G401 (cell line): ENCODE measurements around the gene SYNGR3. TPM values are rescaled to one million over a fixed set of nuclear protein-coding genes. Genes with fewer than 3 reads are reported as not detected.

Experiments
- DNase-seq: peaks from one replicate; pipeline ENCODE4 v3.0.0-alpha.2; 2015; ENCODE audit warnings: low spot score
- in situ Hi-C: cut with HindIII; loops from 2 replicates; pipeline ENCODE4 v1.10.0; 2016; ENCODE audit warnings: low sequenced_read_pairs, mixed read lengths
- total RNA-seq: library from RNA; depleted of rRNA; stranded (reverse); fragments of >200 nt; shearing (Covaris generic); gene quantifications from 2 replicates; pipeline ENCODE4 v1.2.3, GENCODE V29; 2014

The SYNGR3 gene
- total RNA-seq, 1 experiment from 2014 or later, result 30.5 TPM

DNA sequence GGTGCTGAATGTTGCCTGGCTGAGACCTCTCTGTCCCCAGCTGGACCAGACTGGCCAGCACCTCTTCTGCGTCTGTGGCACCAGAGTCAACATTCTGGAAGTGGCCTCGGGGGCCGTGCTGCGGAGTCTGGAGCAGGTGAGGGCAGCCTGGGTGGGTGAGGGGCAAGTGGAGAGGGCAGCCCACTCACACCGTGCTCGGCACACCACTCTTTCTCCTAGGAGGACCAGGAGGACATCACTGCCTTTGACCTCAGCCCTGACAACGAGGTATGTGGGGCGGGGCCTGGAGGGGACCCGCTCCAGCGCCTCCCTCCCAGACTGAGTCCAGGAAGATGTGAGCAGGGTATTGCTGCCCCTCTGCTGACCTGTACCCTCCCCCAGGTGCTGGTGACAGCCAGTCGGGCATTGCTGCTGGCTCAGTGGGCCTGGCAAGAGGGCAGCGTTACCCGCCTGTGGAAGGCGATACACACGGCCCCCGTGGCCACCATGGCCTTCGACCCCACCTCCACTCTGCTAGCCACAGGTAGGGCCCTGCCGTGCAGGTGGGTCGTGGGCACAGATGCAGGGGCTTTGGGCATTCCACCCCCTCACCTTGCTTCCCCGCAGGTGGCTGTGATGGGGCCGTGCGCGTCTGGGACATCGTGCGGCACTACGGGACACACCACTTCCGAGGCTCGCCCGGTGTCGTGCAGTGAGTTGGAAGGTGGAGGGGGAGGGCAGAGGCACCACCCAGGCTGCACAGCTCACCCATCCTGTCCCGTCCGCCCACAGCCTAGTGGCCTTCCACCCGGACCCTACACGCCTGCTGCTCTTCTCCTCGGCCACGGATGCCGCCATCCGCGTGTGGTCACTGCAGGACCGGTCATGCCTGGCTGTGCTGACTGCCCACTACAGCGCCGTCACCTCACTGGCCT, 15.4 kb upstream of the SYNGR3 start:
- in situ Hi-C loops, result no loop called here
- no peak for DNase-seq

DNA sequence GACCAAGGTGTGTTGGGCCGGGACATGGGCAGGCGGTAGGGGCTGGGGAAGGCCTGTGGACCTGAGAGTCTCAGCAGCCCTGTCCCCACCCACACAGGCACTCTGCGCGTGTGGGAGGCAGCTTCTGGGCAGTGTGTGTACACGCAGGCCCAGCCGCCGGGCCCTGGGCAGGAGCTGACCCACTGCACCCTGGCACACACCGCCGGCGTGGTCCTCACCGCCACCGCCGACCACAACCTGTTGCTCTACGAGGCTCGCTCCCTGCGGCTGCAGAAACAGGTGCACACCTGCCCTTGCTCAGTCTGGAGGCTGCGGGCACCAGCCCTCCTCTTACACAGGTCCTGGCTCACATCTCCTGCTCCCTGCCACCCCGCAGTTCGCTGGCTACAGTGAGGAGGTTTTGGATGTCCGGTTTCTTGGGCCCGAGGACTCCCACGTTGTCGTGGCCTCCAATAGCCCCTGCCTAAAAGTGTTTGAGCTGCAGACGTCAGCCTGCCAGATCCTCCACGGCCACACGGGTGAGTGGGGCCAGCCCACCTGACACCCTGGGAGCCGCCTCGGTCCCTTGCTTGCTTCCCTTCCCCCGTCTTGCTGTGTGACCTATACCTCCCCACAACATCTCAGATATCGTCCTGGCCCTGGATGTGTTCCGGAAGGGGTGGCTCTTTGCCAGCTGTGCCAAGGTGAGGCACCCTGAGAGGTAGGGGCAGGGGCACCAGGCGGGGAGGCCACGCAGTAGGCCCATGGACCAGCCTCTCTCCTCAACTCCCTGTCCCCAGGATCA, 14.1 kb upstream of the SYNGR3 start:
- in situ Hi-C loops, result no loop called here
- no peak for DNase-seq

DNA sequence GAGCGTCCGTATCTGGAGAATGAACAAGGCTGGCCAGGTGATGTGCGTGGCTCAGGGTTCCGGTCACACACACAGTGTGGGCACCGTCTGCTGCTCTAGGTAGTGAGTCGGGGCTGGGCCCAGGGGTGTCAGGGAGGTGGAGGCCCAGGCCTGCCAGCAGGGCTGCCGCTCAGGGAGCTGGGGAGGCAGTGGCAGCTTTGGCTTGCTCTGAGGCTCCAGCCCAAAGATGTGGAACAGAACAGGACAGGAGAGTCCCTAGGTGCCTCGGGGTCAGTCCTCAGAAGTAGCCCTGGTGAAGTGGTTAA, 13.6 kb upstream of the SYNGR3 start:
- no peak for DNase-seq
- in situ Hi-C loops, result no loop called here

DNA sequence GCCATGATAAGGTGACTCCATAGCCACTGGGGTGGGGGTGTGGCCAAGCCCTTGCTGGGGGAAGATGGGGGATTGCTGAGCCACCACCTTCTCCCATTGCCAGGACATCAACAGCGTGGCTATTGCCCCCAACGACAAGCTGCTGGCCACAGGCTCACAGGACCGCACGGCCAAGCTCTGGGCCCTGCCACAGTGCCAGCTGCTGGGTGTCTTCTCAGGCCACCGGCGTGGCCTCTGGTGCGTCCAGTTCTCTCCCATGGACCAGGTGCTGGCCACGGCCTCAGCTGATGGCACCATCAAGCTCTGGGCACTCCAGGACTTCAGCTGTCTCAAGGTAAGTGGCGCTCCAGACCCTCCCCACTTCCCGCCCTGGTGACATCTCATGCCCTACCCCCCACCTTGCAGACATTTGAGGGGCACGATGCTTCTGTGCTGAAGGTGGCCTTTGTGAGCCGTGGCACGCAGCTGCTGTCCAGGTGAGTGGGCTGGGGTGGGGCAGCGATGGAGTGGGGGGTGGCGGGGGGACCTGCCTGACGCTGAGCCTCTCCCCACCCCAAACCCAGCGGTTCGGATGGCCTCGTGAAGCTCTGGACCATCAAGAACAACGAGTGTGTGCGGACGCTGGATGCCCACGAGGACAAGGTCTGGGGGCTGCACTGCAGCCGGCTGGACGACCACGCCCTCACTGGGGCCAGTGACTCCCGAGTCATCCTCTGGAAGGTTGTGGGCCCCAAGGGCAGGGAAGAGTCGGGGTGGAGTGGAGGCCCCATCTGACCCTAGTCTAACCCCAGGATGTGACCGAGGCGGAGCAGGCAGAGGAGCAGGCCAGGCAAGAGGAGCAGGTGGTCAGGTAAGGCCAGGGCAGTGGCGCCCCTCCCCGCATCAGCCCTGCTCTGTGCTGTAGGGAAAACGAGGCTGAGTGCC, 12.6 kb upstream of the SYNGR3 start:
- in situ Hi-C loops, result no loop called here
- DNase-seq, result no peak

DNA sequence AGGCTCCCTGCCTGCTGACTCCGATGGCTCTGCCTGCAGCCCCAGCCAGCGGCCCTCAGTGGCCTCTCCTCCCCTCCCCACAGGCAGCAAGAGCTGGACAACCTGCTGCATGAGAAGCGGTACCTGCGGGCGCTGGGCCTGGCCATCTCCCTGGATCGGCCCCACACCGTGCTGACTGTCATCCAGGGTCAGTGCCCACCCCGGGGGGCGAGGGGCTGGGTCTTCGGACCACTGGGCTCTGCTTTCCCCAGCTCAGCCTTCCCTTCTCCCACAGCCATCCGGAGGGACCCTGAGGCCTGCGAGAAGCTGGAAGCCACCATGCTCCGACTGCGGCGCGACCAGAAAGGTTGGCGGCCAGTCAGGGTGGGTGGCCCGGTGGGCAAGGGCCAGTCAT, 11.9 kb upstream of the SYNGR3 start:
- in situ Hi-C loops, result no loop called here
- DNase-seq, result no peak

DNA sequence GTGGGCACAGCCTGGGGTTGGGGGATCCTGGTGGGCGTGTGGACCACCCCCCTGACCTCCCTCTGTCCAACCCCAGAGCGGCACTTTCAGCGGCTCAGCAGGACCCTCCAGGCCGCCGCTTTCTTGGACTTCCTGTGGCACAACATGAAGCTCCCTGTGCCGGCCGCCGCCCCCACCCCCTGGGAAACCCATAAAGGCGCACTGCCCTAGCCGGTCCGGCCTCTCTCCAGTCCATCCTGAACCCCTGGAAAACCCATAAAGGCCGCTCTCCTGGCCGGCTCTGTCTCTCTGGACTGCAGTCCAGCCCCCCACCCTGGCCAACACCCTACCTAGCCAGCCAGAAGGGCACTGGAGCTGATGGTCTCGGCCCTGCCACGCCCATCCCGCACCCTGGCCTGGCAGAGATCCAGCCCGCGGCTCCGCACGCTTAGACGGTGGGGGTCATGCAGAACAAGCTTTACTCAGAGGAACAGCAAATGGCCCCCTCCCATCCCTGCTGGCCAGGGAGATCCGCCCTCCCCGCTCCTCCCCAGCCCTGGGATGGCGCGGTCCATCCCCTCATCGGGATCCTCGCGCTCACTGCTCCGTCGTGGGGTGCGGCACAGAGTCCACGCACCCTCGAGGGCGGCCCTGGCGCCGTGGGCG, 11.2 kb upstream of the SYNGR3 start:
- no peak for DNase-seq
- in situ Hi-C loops, result no loop called here

DNA sequence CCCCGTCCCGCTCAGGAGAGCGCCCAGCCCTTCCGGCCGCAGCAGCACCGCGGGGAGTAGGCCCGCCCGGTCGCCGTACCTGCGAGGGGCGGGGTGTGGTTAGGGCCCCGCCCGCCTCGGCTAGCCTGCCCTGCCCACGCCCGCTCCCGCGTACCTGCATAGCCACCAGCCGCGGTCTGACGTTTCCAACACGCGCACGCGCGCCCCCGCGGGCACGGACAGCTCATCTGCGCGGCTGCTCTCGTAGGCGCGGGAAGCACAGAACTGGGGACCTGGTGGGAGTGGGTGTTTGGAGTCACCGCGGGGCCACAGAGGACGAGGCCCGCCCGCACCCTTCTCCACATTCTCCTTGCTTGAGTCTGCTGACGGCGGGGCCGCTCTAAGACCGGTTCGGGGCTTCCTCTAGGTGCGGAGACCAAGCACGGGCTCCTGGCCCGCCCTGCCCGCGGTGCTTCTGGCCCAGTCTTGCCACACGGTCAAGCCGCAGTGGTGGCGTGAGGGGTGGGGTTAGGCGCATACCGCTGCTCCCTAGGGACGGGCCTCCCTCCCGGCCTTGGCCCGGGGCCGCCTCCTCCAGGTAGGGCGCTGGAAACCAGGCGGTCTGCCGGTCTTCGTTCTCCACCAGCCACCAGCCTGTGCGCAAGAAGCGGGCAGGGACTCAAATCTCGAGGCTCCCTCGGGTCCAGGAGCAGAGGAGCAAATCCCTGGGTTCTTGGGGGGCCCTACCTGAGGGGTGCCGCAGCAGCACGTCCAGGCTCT, 10.3 kb upstream of the SYNGR3 start:
- peak; percentile 74 for DNase-seq
- in situ Hi-C loops, result no loop called here

DNA sequence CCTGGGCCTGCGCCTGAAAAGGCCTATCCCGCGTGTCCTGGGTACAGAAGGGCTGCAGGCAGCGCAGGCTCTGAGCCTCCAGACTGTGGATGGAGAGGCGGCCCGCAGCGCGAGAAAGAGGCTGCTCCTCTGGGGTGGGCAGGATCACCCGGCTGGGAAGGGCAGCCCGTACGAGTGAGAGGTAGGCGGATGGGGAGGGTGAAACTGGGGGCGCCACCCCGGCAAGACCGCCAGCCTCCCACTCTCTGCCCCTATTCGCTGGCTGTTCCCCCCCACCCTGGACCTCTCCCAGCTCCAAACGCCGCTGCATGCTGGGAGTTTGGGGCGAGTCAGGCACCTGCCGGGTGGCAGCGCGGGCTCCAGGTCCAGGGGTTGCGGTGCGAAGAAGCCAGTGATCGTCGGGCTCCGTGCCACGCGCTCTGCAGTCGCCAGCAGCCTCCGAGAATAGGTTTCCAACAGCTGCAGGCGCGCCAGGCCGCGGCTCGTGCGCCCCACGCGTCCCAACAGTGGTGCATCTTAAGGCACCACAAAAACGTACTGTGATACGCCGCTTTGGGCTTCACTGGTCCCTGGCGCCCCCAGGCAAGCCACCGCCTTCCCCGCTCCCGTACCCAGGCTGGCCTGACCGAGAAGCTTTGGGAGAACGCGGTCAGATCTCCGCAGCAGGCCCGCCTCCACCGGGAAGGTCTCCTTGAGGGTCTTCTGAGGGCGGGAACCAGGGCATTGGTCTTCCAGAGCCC, 9.6 kb upstream of the SYNGR3 start:
- DNase-seq, result peak; percentile 40
- in situ Hi-C loops, result no loop called here

DNA sequence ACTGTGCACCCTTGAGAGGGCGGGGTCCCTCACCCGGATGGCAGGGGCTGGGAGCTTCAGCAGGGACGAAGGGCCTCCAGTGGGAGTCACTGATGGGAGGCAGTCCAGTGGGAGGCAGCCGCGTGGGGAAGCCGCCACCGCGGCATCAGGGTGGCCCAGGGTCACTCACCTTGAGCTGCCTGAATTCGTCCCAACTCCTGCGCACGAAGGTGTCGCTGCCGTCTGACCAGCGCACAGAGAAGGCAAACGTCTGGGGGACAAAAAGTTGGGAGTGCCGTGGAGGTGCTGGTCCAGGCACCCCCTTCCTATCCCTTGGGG, 9.0 kb upstream of the SYNGR3 start:
- in situ Hi-C loops, result no loop called here
- no peak for DNase-seq

DNA sequence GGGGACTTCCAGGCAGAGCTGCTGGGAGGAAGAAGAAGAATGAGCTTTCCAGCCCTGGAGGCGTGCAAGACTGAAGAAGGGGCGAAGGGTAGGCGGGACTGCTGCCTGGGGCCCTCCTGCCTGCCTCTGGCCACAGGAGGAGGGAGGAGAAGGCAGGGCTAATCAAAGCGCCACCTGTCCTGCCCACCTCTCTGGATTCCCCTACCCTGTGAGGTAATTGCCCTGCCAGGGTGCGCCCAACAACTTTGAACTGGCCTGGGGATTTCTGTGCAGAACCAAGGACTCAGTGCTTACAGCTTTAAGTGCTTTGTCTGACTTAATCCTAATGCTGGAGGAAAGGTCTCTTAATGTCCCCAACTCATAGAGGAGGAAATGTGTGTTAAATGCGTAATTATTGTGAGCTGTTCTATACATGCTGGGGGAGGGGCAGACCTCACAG, 8.4 kb upstream of the SYNGR3 start, which contains the start of gene NOXO1:
Gene NOXO1, minus strand, starts transcription at position 72 of the 439 bp plus-strand sequence. CDS start 290 bp downstream, outside the sequence.
- in situ Hi-C loops, result no loop called here
- DNase-seq, result no peak

DNA sequence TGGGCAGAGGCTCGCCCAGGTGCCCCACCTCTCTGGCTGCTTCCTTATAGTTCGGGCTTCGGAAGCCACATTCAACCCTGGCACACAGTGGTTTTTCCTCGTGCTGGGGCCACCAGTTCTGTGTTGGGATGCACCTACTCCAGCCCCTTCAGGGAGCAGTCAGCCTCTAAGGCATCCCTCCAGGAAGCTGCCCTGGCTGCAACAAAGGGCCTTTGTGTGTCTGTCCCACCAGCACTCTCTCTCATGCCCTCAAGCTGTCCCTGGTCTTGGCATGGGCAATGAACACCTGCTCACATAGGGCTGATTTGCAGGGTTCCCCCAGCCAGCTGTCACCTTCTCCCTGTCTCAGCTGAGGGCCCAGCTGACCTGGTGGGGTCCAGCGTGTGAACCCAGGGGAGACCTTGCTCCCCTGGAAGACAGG, 7.7 kb upstream of the SYNGR3 start:
- in situ Hi-C loops, result no loop called here
- no peak for DNase-seq

DNA sequence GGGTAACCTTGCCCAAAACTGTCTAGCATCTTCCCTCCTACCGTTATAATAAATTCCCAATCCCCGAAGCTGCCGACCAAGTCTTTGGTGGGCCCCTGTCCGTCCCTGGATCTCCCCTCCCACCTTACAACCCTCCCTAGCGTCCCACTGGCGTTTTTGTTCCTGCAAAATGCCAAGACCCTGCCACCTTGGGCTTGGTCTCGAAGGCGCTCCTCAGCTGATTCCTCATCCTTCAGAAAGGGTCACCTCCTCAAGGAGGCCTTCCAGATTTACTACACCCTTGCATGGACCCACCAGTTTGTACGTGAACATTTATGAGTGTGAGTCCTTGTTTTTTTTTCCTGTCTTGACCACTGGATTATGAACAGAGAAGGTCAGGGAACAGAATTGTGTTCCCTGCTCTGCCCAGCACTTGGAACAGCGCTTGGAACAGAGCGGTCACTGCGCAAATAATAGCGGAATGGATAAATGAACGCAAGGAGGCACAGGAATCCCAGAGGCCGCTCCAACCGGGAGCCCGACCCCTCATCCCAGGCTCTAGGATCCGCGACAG, 6.7 kb upstream of the SYNGR3 start:
- in situ Hi-C loops, result no loop called here
- DNase-seq, result no peak

DNA sequence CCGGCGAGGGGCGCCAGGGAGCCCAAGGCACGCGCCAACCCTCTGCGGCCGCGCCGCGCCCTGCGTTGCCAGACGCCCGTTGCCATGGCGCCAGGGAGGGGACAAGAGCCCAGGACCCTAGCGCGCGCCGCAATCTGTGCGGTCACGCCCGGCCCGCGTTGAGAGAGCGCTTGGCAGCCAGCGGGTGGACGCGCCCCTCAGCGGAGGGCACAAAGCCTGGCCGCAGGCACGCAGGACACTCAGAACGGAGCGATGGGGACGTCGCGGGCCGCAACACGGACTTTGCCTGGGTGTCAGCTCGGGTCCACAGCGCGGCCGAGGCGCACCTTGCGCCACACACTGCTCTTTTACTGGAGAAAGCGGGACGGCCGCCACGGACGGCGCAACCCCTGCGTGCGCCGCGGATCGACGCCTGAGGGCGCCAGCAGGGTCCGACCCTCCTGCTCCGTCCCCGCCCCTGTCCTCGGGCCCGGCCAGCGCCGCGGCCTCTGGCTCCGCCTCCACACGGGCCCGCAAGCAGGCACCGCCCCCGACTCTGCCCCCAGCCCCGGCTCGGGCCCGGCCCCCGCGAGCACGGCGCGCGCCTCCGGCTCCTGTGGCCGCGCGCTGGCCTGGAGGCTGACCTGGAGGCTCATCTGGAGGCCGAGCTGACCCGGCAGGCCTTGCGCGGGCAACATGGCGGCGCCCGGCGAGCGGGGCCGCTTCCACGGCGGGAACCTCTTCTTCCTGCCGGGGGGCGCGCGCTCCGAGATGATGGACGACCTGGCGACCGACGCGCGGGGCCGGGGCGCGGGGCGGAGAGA, 6.0 kb upstream of the SYNGR3 start, which contains the start of gene GFER:
Gene GFER, plus strand, starts transcription at position 650 of the 803 bp plus-strand sequence. Its CDS starts 26 bp downstream, at position 676.
- peak; percentile 86 for DNase-seq
- in situ Hi-C loops, result no loop called here

DNA sequence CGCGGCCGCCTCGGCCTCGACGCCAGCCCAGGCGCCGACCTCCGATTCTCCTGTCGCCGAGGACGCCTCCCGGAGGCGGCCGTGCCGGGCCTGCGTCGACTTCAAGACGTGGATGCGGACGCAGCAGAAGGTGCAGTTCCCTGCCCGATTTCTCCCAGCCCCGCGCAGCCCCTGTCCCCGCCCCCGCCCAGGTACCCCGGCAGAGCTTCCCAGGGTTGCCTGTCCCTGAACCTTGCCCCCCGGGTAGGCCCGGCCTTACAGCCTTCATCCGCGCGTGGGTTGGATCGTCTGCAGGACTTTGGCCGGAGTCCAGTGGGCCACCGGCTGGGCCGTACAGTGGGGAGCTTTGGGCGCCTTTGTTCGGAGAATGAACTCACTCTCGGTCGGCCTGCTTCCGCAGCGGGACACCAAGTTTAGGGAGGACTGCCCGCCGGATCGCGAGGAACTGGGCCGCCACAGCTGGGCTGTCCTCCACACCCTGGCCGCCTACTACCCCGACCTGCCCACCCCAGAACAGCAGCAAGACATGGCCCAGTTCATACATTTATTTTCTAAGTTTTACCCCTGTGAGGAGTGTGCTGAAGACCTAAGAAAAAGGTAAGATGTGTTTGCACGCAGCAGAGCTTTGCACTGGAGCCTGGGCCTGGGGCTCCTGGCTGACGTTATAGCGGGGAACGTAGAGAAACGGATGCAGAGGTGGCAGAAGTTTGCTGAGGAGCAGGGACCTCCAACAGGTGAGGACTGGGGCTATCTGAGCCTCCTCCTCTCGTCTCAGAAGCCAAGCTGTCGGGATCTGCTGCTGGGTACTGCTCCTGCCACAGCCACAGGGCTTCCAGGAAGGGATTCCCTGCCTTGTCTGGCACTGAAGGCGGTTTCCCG, 5.2 kb upstream of the SYNGR3 start:
- in situ Hi-C loops, result no loop called here
- DNase-seq, result no peak

DNA sequence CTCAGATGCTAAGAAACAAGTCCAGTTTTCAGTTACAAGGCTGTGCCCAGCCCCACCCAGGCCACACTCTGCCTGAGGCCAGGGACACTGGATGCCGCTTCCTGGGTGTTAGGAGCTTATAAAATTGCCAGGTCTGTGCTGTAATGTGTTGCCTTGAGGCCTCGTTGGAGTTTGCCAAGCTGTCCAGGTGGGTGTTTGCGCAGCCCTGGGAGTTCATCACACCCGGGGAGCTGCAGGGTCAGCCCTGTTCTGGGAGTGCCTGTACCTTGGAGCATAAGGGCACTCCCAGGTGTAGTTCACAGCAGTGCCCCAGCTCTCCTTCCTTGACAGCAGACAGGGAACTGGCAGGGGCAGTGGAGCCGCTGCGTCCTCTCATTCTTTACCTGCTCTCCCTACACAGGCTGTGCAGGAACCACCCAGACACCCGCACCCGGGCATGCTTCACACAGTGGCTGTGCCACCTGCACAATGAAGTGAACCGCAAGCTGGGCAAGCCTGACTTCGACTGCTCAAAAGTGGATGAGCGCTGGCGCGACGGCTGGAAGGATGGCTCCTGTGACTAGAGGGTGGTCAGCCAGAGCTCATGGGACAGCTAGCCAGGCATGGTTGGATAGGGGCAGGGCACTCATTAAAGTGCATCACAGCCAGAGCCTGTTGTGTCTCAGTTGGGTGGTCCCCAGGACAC, 4.2 kb upstream of the SYNGR3 start:
- DNase-seq, result no peak
- in situ Hi-C loops, result no loop called here
